NCI-H2196 treated with DMSO at 0.1 percent for 48 hours (cell line): ENCODE data around the gene ZBTB48.
"Not testable (repeated sequence)": the region's sequence is repeated elsewhere in the genome, so short reads cannot be mapped to it uniquely, and the experiment has no call there.

Experiments
- DNase-seq: peaks from one replicate; lab custom pipeline; 2025; ENCODE audit not compliant: unreplicated experiment; lab: John Stamatoyannopoulos, UW

The ZBTB48 gene

GRCh38 chr1:6590046-6590445, 10.3 kb downstream of the ZBTB48 start:
- no peak for DNase-seq

- no peak for DNase-seq
Measured at GRCh38 chr1:6591222-6591621, 11.4 kb downstream of the ZBTB48 start.

GRCh38 chr1:6591644-6592043, 11.8 kb downstream of the ZBTB48 start:
- no peak for DNase-seq

- no peak for DNase-seq
Measured at GRCh38 chr1:6592441-6592840, 12.6 kb downstream of the ZBTB48 start.

- DNase-seq, result no peak
Measured at GRCh38 chr1:6592865-6593593, 13.2 kb downstream of the ZBTB48 start.

- DNase-seq, result no peak
Measured at GRCh38 chr1:6593810-6594209, 14.0 kb downstream of the ZBTB48 start.

- no peak for DNase-seq
Measured at GRCh38 chr1:6594977-6595740, 15.4 kb downstream of the ZBTB48 start.

GRCh38 chr1:6596351-6596750, 16.6 kb downstream of the ZBTB48 start:
- DNase-seq, result no peak

GRCh38 chr1:6596886-6597776, 17.3 kb downstream of the ZBTB48 start:
- DNase-seq, result no peak

- DNase-seq, result no peak
Measured at GRCh38 chr1:6597777-6598131, 18.0 kb downstream of the ZBTB48 start.

GRCh38 chr1:6599141-6599975, 19.6 kb downstream of the ZBTB48 start:
- DNase-seq, result no peak

- DNase-seq, result not testable (repeated sequence)
Measured at GRCh38 chr1:6599991-6600390, 20.2 kb downstream of the ZBTB48 start.

- DNase-seq, result no peak
Measured at GRCh38 chr1:6600410-6601048, 20.7 kb downstream of the ZBTB48 start.

GRCh38 chr1:6601049-6601922, 21.5 kb downstream of the ZBTB48 start:
- no peak for DNase-seq

GRCh38 chr1:6601923-6602668, 22.3 kb downstream of the ZBTB48 start:
- DNase-seq, result no peak

GRCh38 chr1:6602669-6603237, 23.0 kb downstream of the ZBTB48 start, which contains the start of gene KLHL21:
TSS of gene KLHL21 (minus strand) at chr1:6602869. CDS start at chr1:6602817, 52 bp downstream.
- DNase-seq, result peak; percentile 80

GRCh38 chr1:6603238-6603914, 23.6 kb downstream of the ZBTB48 start:
- DNase-seq, result no peak
